H1 (cell line): ENCODE measurements around the gene DCTN3. TPM values are rescaled to one million over a fixed set of nuclear protein-coding genes. Genes with fewer than 3 reads are reported as not detected.

Experiments
- CTCF ChIP-seq, 3 experiments: IDR thresholded peaks; 1 replicate in 2 of 3; 2 replicates in 1 of 3; pipeline versions ENCODE4 v1.5.1 to v1.6.1; 2011; ENCODE audit warnings: low read length in 3 of 3, mild to moderate bottlenecking in 3 of 3, inconsistent platforms in 2 of 3, low read depth in 1 of 3, moderate library complexity in 1 of 3; ENCODE audit not compliant: insufficient read depth in 1 of 3; ENCODE audit errors: control extremely low read depth in 1 of 3
- JUND ChIP-seq: IDR thresholded peaks from 2 replicates; pipeline ENCODE4 v1.6.1; 2011; ENCODE audit warnings: mild to moderate bottlenecking, improper control_type of control experiment, low read length
- SIRT6 ChIP-seq: IDR thresholded peaks from one replicate; pipeline ENCODE4 v1.7.1; 2012; ENCODE audit warnings: low read length, inconsistent platforms
- SP2 ChIP-seq: IDR thresholded peaks from 2 replicates; pipeline ENCODE4 v1.6.1; 2012; ENCODE audit warnings: mild to moderate bottlenecking, low read length, inconsistent platforms
- SRF ChIP-seq: IDR thresholded peaks from 2 replicates; pipeline ENCODE4 v1.6.1; 2011; ENCODE audit warnings: mild to moderate bottlenecking, low read depth, low read length, moderate library complexity
- TEAD4 ChIP-seq: IDR thresholded peaks from 2 replicates; pipeline ENCODE4 v1.6.1; 2012; ENCODE audit warnings: low read depth, low read length, inconsistent platforms, mixed read lengths
- ZNF274 ChIP-seq: IDR thresholded peaks from 2 replicates; pipeline ENCODE4 v1.7.0; 2012; ENCODE audit warnings: low read length, borderline replicate concordance; ENCODE audit errors: extremely low read depth
- polyA plus RNA-seq, 7 experiments: library from polyadenylated mRNA; depleted of rRNA in 3 of 7; stranded (reverse) in 5 of 7; unstranded in 2 of 7; fragments of >200 nt in 5 of 7; fragments of 200-250 nt in 2 of 7; gene quantifications; 1 replicate in 5 of 7; 2 replicates in 1 of 7; 4 replicates in 1 of 7; pipeline versions ENCODE4 v1.2.1 to v1.2.3, GENCODE V29; 2011 to 2013; ENCODE audit warnings: missing spikeins in 2 of 7, mixed read lengths in 2 of 7
- total RNA-seq: library from RNA; stranded (reverse); fragmentation: NEBNext Ultra II Directional; extraction: Animal tissue kit (Norgen Biotek cat#: 25700); gene quantifications from 2 replicates; pipeline ENCODE4 v1.2.1, GENCODE V29; 2021

Gene DCTN3
- total and polyA plus RNA-seq, 2 of the 8 experiments (the other 6 are each of a cell fraction or from before 2014, with no cell fraction given): 25.6 to 39.2 TPM

DNA sequence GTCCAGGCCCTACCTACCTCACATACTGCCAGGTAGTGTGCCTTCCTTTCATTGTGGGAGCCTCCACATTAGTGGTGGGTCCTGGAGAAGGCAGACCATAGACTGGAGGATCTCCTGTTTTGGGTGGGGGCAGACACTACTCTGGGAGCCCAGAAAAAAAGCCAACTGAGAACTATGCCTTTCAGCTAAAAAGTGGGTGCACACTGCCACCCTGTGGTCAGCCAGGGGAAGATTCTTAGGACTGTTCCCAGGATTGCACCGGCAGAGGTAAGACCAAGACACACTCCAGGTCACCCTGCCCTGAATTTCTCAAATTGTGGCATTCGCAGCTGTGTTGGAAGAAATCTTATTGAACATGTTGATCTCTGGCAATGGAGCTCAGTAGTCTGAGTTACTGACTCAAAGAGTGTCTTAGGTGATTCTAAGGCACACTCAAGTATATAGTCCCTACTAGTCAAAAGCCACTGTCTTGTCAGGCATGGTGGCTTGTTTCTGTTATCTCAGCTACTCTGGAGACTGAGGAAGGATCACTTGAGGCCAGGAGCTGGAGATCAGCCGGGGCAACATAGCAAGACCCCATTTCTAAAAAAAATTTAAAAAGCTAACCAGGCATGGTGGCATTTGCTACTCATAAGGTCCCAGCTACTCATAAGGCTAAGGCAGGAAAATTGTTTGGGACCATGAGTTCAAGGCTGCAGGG is 13.7 kb upstream of the DCTN3 start (continued):
- TF ChIP-seq SIRT6 (no peak), SP2 (no peak), TEAD4 (no peak), JUND (no peak), ZNF274 (no peak), CTCF (IDR thresholded peaks at IDR 0.05; ENCODE audit: control extremely low read depth in 1 of 3, insufficient read depth in 1 of 3, low read depth in 1 of 3, low read length in 3 of 3) (peak; percentile 80 to 96 (median 88)), SRF (no peak)
